Activated CD4-positive, alpha-beta memory T cell treated with anti-CD3 and anti-CD28 coated beads, Interleukin-2, amount 10 ng/mL, durations not matched to agents 7 days and 5 days (primary cell): ENCODE measurements around the gene LTBP1. TPM values are rescaled to one million over a fixed set of nuclear protein-coding genes. Genes with fewer than 3 reads are reported as not detected.

Experiments
- CTCF ChIA-PET: fragments of 350-600 bp; sonication (Branson Sonifier 250); formaldehyde crosslinking; loops from one replicate; lab custom pipeline; 2021; ENCODE audit warnings: antibody characterized with exemption, inconsistent platforms; lab: Charles Lee
- POLR2A ChIA-PET: fragments of 350-600 bp; sonication (Branson Sonifier 250); formaldehyde crosslinking; loops from one replicate; lab custom pipeline; 2021; ENCODE audit warnings: antibody characterized with exemption; lab: Charles Lee
- DNase-seq: peaks from one replicate; pipeline ENCODE4 v3.0.0-alpha.2; 2020
- H3K27ac Mint-ChIP-seq: one replicate; pipeline ENCODE4 v1.8.0; 2021; ENCODE audit warnings: mild to moderate bottlenecking, mixed read lengths
- H3K27me3 Mint-ChIP-seq: one replicate; pipeline ENCODE4 v1.8.0; 2021; ENCODE audit warnings: mixed read lengths
- H3K36me3 Mint-ChIP-seq: one replicate; pipeline ENCODE4 v1.8.0; 2021; ENCODE audit warnings: low read depth, mixed read lengths
- H3K4me1 Mint-ChIP-seq: one replicate; pipeline ENCODE4 v1.8.0; 2021; ENCODE audit warnings: mixed read lengths
- H3K4me3 Mint-ChIP-seq: one replicate; pipeline ENCODE4 v1.8.0; 2021; ENCODE audit warnings: mild to moderate bottlenecking, mixed read lengths
- H3K9me3 Mint-ChIP-seq: one replicate; pipeline ENCODE4 v1.8.0; 2021; ENCODE audit warnings: mixed read lengths
- total RNA-seq, 2 experiments: library from RNA; stranded (reverse); gene quantifications; one replicate each; pipeline ENCODE4 v1.2.3, GENCODE V29; 2021

Gene LTBP1
- total RNA-seq, 2 experiments from 2014 or later = 0.33 to 0.35 TPM

DNA sequence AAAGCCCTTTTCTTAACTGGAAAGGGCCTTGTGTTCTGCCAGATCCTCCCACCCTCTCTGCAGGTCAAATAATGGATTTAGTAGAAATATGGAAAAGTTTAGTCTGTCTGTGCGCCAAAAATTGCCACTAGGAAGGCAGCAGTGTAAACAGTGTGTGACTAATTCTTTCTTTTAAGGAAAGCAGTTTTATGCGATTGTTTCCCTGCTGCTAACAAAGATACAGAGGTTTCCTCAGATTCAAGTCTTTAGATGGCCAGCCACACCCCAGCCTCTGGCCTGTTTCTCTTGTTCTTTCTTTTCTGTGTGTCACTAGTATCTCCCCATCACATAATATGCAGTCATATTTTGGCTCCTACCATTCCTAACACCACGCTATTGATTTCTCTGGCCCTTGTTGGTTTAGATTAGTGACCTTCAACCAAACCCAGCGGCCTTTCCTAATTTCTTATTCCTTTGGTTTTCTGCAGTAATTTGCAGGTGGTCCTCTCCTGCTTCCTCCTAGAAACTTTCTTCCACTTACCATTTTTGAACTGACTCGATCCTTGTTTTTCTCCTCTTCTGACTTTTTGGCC is 157.4 kb downstream of the LTBP1 start:
- Mint-ChIP-seq H3K4me1 (no peaks in the 10 kb centered on the region), H3K36me3 (no peaks in the 10 kb centered on the region), H3K27me3 (peaks cover 23% of the 10 kb centered on the region), H3K9me3 (no peaks in the 10 kb centered on the region), H3K27ac (no peak overlapping the region), H3K4me3 (no peak overlapping the region)
- DNase-seq = no peak
- ChIA-PET POLR2A (no interaction called here), CTCF (no interaction called here)

- POLR2A ChIA-PET = no interaction called here
- Mint-ChIP-seq H3K9me3 (no peaks in the 10 kb centered on the region), H3K4me1 (no peaks in the 10 kb centered on the region), H3K36me3 (no peaks in the 10 kb centered on the region), H3K4me3 (no peak overlapping the region), H3K27ac (no peak overlapping the region), H3K27me3 (peaks cover 24% of the 10 kb centered on the region)
- CTCF ChIA-PET = no interaction called here
- DNase-seq = no peak
Measured at GRCh38 chr2:33104726-33105125, 158.0 kb downstream of the LTBP1 start.

GRCh38 chr2:33106115-33106514 is 159.4 kb downstream of the LTBP1 start:
- H3K9me3 Mint-ChIP-seq = no peaks in the 10 kb centered on the region
- CTCF ChIA-PET = no interaction called here

GRCh38 chr2:33107690-33108482 is 161.1 kb downstream of the LTBP1 start:
- no peak overlapping the region for H3K27ac Mint-ChIP-seq
- no peak for DNase-seq
- H3K36me3 Mint-ChIP-seq = no peaks in the 10 kb centered on the region
- POLR2A ChIA-PET = no interaction called here
- peaks cover 19% of the 10 kb centered on the region for H3K27me3 Mint-ChIP-seq
- H3K4me3 Mint-ChIP-seq = no peak overlapping the region
- CTCF ChIA-PET = interaction anchor here (0.5 kb wide), 1 partner anchor 288 kb away, joined by 4 read pairs; no protein-coding TSS in a partner anchor
- H3K4me1 Mint-ChIP-seq = no peaks in the 10 kb centered on the region
- no peaks in the 10 kb centered on the region for H3K9me3 Mint-ChIP-seq

More at GRCh38 chr2:33106115-33106514, 159.4 kb downstream of the LTBP1 start:
- Mint-ChIP-seq H3K4me1 (no peaks in the 10 kb centered on the region), H3K36me3 (no peaks in the 10 kb centered on the region), H3K27me3 (peaks cover 19% of the 10 kb centered on the region), H3K27ac (no peak overlapping the region), H3K4me3 (no peak overlapping the region)
- no peak for DNase-seq
- POLR2A ChIA-PET = no interaction called here

DNA sequence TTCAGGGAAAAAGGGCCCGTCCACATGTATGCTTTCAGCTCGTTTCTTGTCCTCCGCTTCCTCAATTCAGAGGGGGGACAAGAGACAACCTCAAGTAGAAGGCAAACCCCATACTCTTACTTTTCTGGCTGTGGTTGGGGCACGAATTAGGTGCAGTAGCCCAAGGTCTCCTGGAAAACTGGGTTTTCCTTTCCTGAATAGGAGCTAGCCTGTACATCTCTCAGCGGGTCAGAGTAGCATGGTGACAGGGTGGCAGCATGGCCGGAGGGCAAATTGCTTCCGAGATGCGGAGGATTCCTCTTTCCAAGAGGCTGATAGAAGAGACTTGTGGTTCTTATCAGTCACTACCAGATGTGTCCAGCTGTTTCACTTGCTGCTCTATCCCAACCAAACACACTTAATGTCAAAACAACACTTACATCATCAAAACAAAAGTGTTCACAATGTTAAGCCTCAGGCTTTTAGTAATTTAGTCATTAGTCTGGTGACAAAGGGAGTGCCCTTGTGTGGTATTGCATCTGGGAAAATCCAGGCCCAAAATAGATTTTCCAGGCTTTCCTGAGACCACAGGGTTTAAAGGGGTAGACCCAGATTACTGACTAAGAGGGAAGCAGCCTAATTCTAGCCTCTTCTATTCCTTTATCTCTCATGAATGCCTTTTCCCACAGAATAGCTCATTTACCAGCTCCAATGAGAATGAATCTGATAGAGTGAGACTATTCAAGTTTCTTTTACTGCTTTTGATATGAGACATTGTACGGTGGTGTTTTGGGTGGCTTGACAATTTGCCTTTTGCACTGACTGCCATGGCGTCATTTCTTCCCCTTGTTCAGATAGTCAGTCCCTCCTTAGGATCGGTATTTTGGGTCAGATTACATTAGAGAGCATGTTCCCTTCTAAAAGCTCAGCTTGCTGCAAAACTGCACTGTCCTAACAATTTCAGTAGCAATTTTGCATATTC is 162.0 kb downstream of the LTBP1 start:
- H3K36me3 Mint-ChIP-seq = no peaks in the 10 kb centered on the region
- no peaks in the 10 kb centered on the region for H3K4me1 Mint-ChIP-seq
- CTCF ChIA-PET = no interaction called here
- H3K27ac Mint-ChIP-seq = no peak overlapping the region
- POLR2A ChIA-PET = no interaction called here
- DNase-seq = no peak
- H3K4me3 Mint-ChIP-seq = no peak overlapping the region
- no peaks in the 10 kb centered on the region for H3K9me3 Mint-ChIP-seq
- peaks cover 19% of the 10 kb centered on the region for H3K27me3 Mint-ChIP-seq

DNA sequence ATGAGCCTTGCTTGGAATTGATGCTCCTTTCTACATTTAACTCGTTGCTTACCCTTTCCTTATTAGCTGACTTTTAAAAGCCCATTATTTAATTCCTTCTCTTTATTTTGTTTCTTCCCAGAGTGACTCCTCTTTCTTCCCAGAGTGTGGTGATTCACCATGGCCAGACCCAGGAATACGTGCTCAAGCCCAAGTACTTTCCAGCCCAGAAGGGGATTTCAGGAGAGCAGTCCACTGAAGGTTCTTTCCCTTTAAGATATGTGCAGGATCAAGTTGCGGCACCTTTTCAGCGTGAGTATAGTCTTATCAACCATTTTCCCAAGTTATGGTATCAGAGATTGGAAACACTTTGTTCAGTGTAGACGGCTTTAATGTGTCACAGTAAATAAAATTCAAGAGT is 163.7 kb downstream of the LTBP1 start:
- Mint-ChIP-seq H3K4me1 (no peaks in the 10 kb centered on the region), H3K9me3 (no peaks in the 10 kb centered on the region), H3K36me3 (no peaks in the 10 kb centered on the region), H3K27ac (no peak overlapping the region), H3K27me3 (peaks cover 18% of the 10 kb centered on the region), H3K4me3 (no peak overlapping the region)
- DNase-seq = no peak
- ChIA-PET CTCF (no interaction called here), POLR2A (no interaction called here)

GRCh38 chr2:33111002-33111446 is 164.3 kb downstream of the LTBP1 start:
- Mint-ChIP-seq H3K27me3 (peaks cover 14% of the 10 kb centered on the region), H3K4me1 (no peaks in the 10 kb centered on the region)
- POLR2A ChIA-PET = no interaction called here

DNA sequence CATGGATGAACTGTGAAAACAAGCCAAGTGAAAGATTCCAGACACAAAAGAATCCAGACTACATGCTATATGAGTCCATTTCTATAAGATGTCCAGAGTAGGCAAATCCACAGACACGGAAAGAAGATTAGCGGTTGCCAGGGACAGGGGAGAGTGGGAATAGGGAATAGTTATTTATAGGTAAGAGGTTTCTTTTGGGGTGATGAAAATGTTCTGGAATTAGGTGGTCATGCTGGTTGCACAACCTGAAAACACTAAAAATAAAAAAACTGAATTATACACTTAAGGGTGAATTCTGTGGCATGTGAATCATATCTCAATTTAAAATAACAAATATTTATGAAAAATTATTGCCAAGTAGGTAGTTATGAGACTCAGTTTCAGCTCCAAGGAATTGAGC is 168.4 kb downstream of the LTBP1 start:
- Mint-ChIP-seq H3K27ac (no peak overlapping the region), H3K27me3 (peaks cover 14% of the 10 kb centered on the region), H3K36me3 (no peaks in the 10 kb centered on the region), H3K4me3 (no peak overlapping the region), H3K9me3 (no peaks in the 10 kb centered on the region), H3K4me1 (no peaks in the 10 kb centered on the region)
- no peak for DNase-seq
- POLR2A ChIA-PET = no interaction called here
- CTCF ChIA-PET = interaction anchor here (0.6 kb wide), 1 partner anchor 965 kb away, joined by 4 read pairs; no protein-coding TSS in a partner anchor

More at GRCh38 chr2:33111002-33111446, 164.3 kb downstream of the LTBP1 start:
- H3K4me3 Mint-ChIP-seq = no peak overlapping the region
- no peak for DNase-seq
- no peaks in the 10 kb centered on the region for H3K9me3 Mint-ChIP-seq
- H3K27ac Mint-ChIP-seq = no peak overlapping the region
- CTCF ChIA-PET = no interaction called here
- no peaks in the 10 kb centered on the region for H3K36me3 Mint-ChIP-seq

- peaks cover 12% of the 10 kb centered on the region for H3K27me3 Mint-ChIP-seq
- H3K36me3 Mint-ChIP-seq = no peaks in the 10 kb centered on the region
- ChIA-PET POLR2A (no interaction called here), CTCF (interaction anchor here (0.5 kb wide), 1 partner anchor 328 kb away, joined by 4 read pairs; no protein-coding TSS in a partner anchor)
- H3K9me3 Mint-ChIP-seq = no peaks in the 10 kb centered on the region
- H3K4me1 Mint-ChIP-seq = no peaks in the 10 kb centered on the region
- H3K27ac Mint-ChIP-seq = no peak overlapping the region
- no peak overlapping the region for H3K4me3 Mint-ChIP-seq
- DNase-seq = no peak
Measured at GRCh38 chr2:33115728-33116127, 169.0 kb downstream of the LTBP1 start.

GRCh38 chr2:33116799-33117198 is 170.0 kb downstream of the LTBP1 start:
- CTCF ChIA-PET = no interaction called here
- POLR2A ChIA-PET = no interaction called here
- DNase-seq = no peak
- no peaks in the 10 kb centered on the region for H3K36me3 Mint-ChIP-seq
- H3K27me3 Mint-ChIP-seq = peaks cover 12% of the 10 kb centered on the region
- no peaks in the 10 kb centered on the region for H3K9me3 Mint-ChIP-seq
- no peak overlapping the region for H3K27ac Mint-ChIP-seq
- no peak overlapping the region for H3K4me3 Mint-ChIP-seq
- no peaks in the 10 kb centered on the region for H3K4me1 Mint-ChIP-seq

DNA sequence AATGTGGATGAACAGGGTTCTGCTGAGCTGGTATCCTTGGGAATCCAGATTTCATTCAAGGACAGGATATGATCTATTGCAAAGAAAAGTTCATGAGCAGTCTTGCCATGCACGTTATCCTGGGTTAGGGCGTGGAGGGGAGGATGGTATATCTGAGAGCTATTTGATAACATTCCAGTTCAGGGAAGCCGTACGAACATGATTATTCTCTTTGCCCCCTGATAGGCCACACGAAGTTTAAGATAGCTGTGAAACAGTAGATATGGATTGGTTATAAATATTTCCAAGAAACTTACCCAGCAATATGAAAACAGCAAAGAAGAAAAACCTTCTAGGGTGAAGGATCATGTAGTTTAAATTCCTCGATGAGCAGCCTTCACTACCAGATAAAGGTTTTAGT is 171.9 kb downstream of the LTBP1 start:
- ChIA-PET CTCF (no interaction called here), POLR2A (no interaction called here)
- Mint-ChIP-seq H3K4me3 (no peak overlapping the region), H3K27ac (no peak overlapping the region), H3K27me3 (peaks cover 10% of the 10 kb centered on the region), H3K4me1 (no peaks in the 10 kb centered on the region), H3K36me3 (no peaks in the 10 kb centered on the region), H3K9me3 (no peaks in the 10 kb centered on the region)
- DNase-seq = no peak

GRCh38 chr2:33121416-33121815 is 174.7 kb downstream of the LTBP1 start:
- Mint-ChIP-seq H3K27me3 (peaks cover 10% of the 10 kb centered on the region), H3K4me3 (no peak overlapping the region), H3K9me3 (no peaks in the 10 kb centered on the region), H3K36me3 (no peaks in the 10 kb centered on the region), H3K27ac (no peak overlapping the region), H3K4me1 (no peaks in the 10 kb centered on the region)
- POLR2A ChIA-PET = no interaction called here
- CTCF ChIA-PET = interaction anchor here (1.0 kb wide), 1 partner anchor 9 kb away, joined by 3 read pairs; no protein-coding TSS in a partner anchor
- DNase-seq = no peak

DNA sequence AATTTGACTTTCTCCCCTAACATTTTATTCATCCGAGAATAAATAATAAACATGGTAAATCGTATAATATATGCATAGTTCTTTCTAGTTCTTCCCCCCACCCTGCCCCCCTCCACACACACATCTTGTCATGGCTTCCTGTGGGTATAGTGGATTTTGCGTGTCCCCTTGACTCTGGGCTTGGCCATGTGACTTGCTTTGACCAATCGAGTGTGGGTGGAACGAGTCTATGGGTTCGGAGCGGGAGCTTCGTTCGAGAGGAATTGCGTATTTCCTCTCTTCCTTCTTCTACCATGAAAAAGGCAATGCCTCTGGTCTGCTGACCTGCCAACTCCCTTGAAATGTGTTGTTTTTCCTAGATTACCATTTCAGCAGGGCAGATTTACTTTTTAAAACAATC is 175.2 kb downstream of the LTBP1 start:
- ChIA-PET CTCF (no interaction called here), POLR2A (no interaction called here)
- Mint-ChIP-seq H3K27ac (no peak overlapping the region), H3K27me3 (peaks cover 10% of the 10 kb centered on the region), H3K9me3 (no peaks in the 10 kb centered on the region), H3K36me3 (no peaks in the 10 kb centered on the region), H3K4me3 (no peak overlapping the region), H3K4me1 (no peaks in the 10 kb centered on the region)
- DNase-seq = no peak
